ENCODE measurements around the gene CIAPIN1.

Gene CIAPIN1

DNA sequence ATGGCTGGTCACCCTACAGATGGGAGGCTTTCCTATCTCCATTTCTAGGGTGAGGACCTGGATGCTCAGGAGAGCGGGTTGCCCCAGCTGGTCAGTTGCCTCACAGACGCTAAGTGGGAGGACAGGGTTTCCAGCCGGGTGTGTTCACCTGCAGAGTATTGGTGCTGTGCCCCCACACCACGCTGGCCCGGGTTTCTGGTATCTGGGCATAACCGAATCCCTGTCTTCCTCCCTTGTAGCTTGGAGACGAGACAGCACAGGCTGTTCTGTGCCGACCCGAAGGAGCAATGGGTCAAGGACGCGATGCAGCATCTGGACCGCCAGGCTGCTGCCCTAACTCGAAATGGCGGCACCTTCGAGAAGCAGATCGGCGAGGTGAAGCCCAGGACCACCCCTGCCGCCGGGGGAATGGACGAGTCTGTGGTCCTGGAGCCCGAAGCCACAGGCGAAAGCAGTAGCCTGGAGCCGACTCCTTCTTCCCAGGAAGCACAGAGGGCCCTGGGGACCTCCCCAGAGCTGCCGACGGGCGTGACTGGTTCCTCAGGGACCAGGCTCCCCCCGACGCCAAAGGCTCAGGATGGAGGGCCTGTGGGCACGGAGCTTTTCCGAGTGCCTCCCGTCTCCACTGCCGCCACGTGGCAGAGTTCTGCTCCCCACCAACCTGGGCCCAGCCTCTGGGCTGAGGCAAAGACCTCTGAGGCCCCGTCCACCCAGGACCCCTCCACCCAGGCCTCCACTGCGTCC, 65.2 kb downstream of the CIAPIN1 start:
- no peak for TF ChIP-seq CTCF (IDR thresholded peaks at IDR 0.05; ENCODE audit: borderline replicate concordance, control extremely low read depth, extremely low read depth, insufficient read depth, missing control alignments)
- DNase-seq (ENCODE audit: low spot score) = no peak
- in situ Hi-C loops (cut with MboI; ENCODE audit: low sequenced_read_pairs, unreplicated experiment) = no loop called here

GRCh38 chr16:57380671-57381462, 66.3 kb downstream of the CIAPIN1 start:
- TF ChIP-seq CTCF (IDR thresholded peaks at IDR 0.05; ENCODE audit: borderline replicate concordance, control extremely low read depth, extremely low read depth, insufficient read depth, missing control alignments) = no peak
- DNase-seq (ENCODE audit: low spot score) = no peak
- in situ Hi-C loops (cut with MboI; ENCODE audit: low sequenced_read_pairs, unreplicated experiment) = no loop called here

DNA sequence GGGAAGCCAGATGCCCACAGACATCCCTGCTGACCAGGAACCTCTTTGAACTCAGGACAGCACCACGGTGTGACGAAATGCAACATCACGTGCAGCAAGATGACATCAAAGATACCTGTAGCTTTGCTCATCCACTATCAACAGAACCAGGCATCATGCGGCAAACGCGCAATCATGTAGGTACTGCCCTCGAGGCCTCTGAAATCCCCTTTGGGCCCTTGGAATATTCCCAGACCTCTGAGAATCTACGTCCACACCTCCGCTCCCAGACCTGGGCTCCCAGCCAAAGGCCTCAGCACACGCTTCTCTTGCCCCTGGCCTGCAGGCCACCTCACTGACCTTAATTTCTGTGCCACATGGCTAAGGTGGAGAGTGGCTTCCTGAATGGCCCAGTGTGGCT, 67.6 kb downstream of the CIAPIN1 start:
- in situ Hi-C loops (cut with MboI; ENCODE audit: low sequenced_read_pairs, unreplicated experiment) = no loop called here
- TF ChIP-seq CTCF (IDR thresholded peaks at IDR 0.05; ENCODE audit: borderline replicate concordance, control extremely low read depth, extremely low read depth, insufficient read depth, missing control alignments) = no peak
- no peak for DNase-seq (ENCODE audit: low spot score)

All from GM13976 (cell line).